Heart left ventricle (tissue), 16 donors: ENCODE results near the gene DIP2B. TPM values are rescaled to one million over a fixed set of nuclear protein-coding genes. Genes with fewer than 3 reads are reported as not detected.

Experiments
- ATAC-seq, 4 donors: fragments of 200-7000 bp; cut with Tn5 transposase; one replicate each; pipeline ENCODE4 v1.9.1; 2020 to 2022; ENCODE audit warnings: moderate library complexity in 4 of 4, mild to moderate bottlenecking in 3 of 4, moderate number of reproducible peaks in 1 of 4
- DNase-seq, 5 donors: peaks; one replicate each; pipeline ENCODE4 v3.0.0-alpha.2; 2020
- H3K27ac ChIP-seq, 12 donors: fragments of 200-600 bp; sonication (generic) in 4 of 12; one replicate each; pipeline versions ENCODE4 v1.5.0 to v1.8.0; 2016 to 2022; ENCODE audit warnings: mild to moderate bottlenecking in 2 of 12
- H3K27me3 ChIP-seq, 9 donors: fragments of 200-600 bp; sonication (generic) in 2 of 9; one replicate each; pipeline versions ENCODE4 v1.5.1 to v1.8.0; 2016 to 2022; ENCODE audit warnings: mild to moderate bottlenecking in 3 of 9
- H3K36me3 ChIP-seq, 9 donors: fragments of 200-600 bp; sonication (generic) in 2 of 9; one replicate each; pipeline versions ENCODE4 v1.5.0 to v1.8.0; 2018 to 2022; ENCODE audit warnings: mild to moderate bottlenecking in 2 of 9
- H3K4me1 ChIP-seq, 12 donors: fragments of 200-600 bp; sonication (generic) in 4 of 12; one replicate each; pipeline versions ENCODE4 v1.5.0 to v1.8.0; 2016 to 2022; ENCODE audit warnings: mild to moderate bottlenecking in 3 of 12
- H3K4me3 ChIP-seq, 12 donors: fragments of 200-600 bp; sonication (generic) in 4 of 12; one replicate each; pipeline versions ENCODE4 v1.5.0 to v1.8.0; 2017 to 2022; ENCODE audit warnings: mild to moderate bottlenecking in 9 of 12, moderate library complexity in 4 of 12
- H3K9me3 ChIP-seq, 12 donors: fragments of 200-600 bp; sonication (generic) in 4 of 12; one replicate each; pipeline versions ENCODE4 v1.5.0 to v1.8.0; 2016 to 2022; ENCODE audit warnings: mild to moderate bottlenecking in 1 of 12
- CTCF ChIP-seq, 12 donors: fragments of 200-600 bp; sonication (generic) in 4 of 12; IDR thresholded peaks; one replicate each; pipeline versions ENCODE4 v1.5.0 to v1.8.0; 2018 to 2022; ENCODE audit warnings: antibody characterized with exemption in 12 of 12, mild to moderate bottlenecking in 5 of 12
- POLR2A ChIP-seq, 2 donors: fragments of 450-650 bp; IDR thresholded peaks; one replicate each; pipeline ENCODE4 v1.6.1; 2017; ENCODE audit warnings: antibody characterized with exemption in 2 of 2, mild to moderate bottlenecking in 2 of 2, moderate library complexity in 2 of 2
- WGBS, 4 donors: extraction: QIAGEN DNeasy Blood & Tissue Kit in 2 of 4; methylation state at CpG; one replicate each; pipeline versions ENCODE4 v1.1.5 to v1.1.7; 2013 to 2018; 5-methylcytosine and 5-hydroxymethylcytosine counted together
- intact Hi-C, 10 donors: fragments of 100-400 bp; cut with DNase I; formaldehyde crosslinking; loops; one replicate each; pipeline versions ENCODE4 v1.11.1 to v1.14.2; 2022
- polyA plus RNA-seq, 2 donors: library from polyadenylated mRNA; stranded (reverse); fragments of 200-250 nt; gene quantifications; one replicate each; pipeline ENCODE4 v1.2.3, GENCODE V29; 2013
- total RNA-seq, 9 donors: library from RNA; depleted of rRNA in 2 of 9; stranded (reverse); fragments of >200 nt in 2 of 9; fragmentation: NEBNext Ultra II Directional in 3 of 9; extraction: Animal tissue kit (Norgen Biotek cat#: 25700) in 3 of 9; gene quantifications; one replicate each; pipeline versions ENCODE4 v1.1.0 to v1.2.4, GENCODE V29; 2016 to 2023
- donor health status: ischemic (EF 13 %, LVEDD 7.1; RV severe dilation, severe dysfunction).
- donor health status: healthy with polysubstance abuse.
- donor health status: DM: no; HTN: yes; CAD: no.
- donor health status: DM: no; HTN: no; CAD: no.
- donor health status: ischemic (EF 25% LVEDD 6.9; RV normal size, moderate dysfunction).
- donor health status: ischemic (EF 25% LVEDD 5.7; RV mildly dilated, moderate dysfunction).
- donor health status: healthy.
- donor health status: DM: yes; HTN: yes; CAD: no.
- donor health status: ischemic (EF 35%, LVEDD 5.7; RV mildly dilated, moderate dysfunction).
- donor health status: nonischemic (EF 11% LVEDD 7.7; RV severe dilation, severe dysfunction).
- donor health status: DM: yes; HTN: yes; CAD: no.
- donor health status: PGD.
- donor health status: ischemic (EF 29% LVEDD 5.4; RV normal size, mild dysfunction).
- donor health status: nonischemic (EF 23%, LVEDD 6.1; RV moderate dilation, normal function).

DIP2B gene
- total and polyA plus RNA-seq, 11 donors: 3.4 to 25.0 (median 16.7) TPM

GRCh38 chr12:50672158-50672557, 167.4 kb downstream of the DIP2B start:
- no peak for DNase-seq
- intact Hi-C loops: no loop called here
- H3K4me1 ChIP-seq: peaks cover 0 to 6% (median 0%) of the 10 kb centered on the region in 12 donors
- no peak overlapping the region for H3K4me3 ChIP-seq
- H3K36me3 ChIP-seq: peaks cover 0 to 60% (median 44%) of the 10 kb centered on the region in 9 donors
- no peak overlapping the region for H3K27ac ChIP-seq
- H3K27me3 ChIP-seq: no peaks in the 10 kb centered on the region
- TF ChIP-seq CTCF (IDR thresholded peaks at IDR 0.05) (no peak), POLR2A (IDR thresholded peaks at IDR 0.05) (no peak)
- H3K9me3 ChIP-seq: no peaks in the 10 kb centered on the region
- no peak for ATAC-seq
- 89 to 95% (median 92%) methylated on average over 3 of the region's 3 CpGs for WGBS, 4 donors

- H3K4me1 ChIP-seq: peaks cover 0 to 14% (median 0%) of the 10 kb centered on the region in 12 donors
- H3K4me3 ChIP-seq: no peak overlapping the region
- no peaks in the 10 kb centered on the region for H3K27me3 ChIP-seq
- TF ChIP-seq POLR2A (IDR thresholded peaks at IDR 0.05) (no peak), CTCF (IDR thresholded peaks at IDR 0.05) (no peak)
- 94 to 97% (median 96%) methylated on average over 4 of the region's 4 CpGs for WGBS, 4 donors
- H3K36me3 ChIP-seq: peaks cover 0 to 88% (median 70%) of the 10 kb centered on the region in 9 donors
- H3K9me3 ChIP-seq: no peaks in the 10 kb centered on the region
- DNase-seq: no peak
- ATAC-seq: no peak
- no peak overlapping the region for H3K27ac ChIP-seq
- intact Hi-C loops: no loop called here
These were observed 172.0 kb downstream of the DIP2B start for GRCh38 chr12:50676756-50677155.

- TF ChIP-seq POLR2A (IDR thresholded peaks at IDR 0.05): no peak
- no peak for TF ChIP-seq CTCF (IDR thresholded peaks at IDR 0.05)
- ATAC-seq: peak in 3 of 4 donors; percentile 13 to 55 (median 34)
These were observed 173.1 kb downstream of the DIP2B start for GRCh38 chr12:50677858-50678257.

GRCh38 chr12:50678650-50679365, 174.0 kb downstream of the DIP2B start:
- no peaks in the 10 kb centered on the region for H3K9me3 ChIP-seq
- ATAC-seq: no peak
- TF ChIP-seq CTCF (IDR thresholded peaks at IDR 0.05): no peak
- TF ChIP-seq POLR2A (IDR thresholded peaks at IDR 0.05): no peak
- H3K36me3 ChIP-seq: peaks cover 0 to 89% (median 78%) of the 10 kb centered on the region in 9 donors
- H3K27ac ChIP-seq: no peak overlapping the region
- no peaks in the 10 kb centered on the region for H3K27me3 ChIP-seq
- WGBS, 4 donors: 81 to 84% (median 83%) methylated on average over 4 of the region's 4 CpGs
- no peak overlapping the region for H3K4me3 ChIP-seq
- H3K4me1 ChIP-seq: peaks cover 0 to 14% (median 0%) of the 10 kb centered on the region in 12 donors
- DNase-seq: no peak
- intact Hi-C loops: no loop called here

More at GRCh38 chr12:50677858-50678257, 173.1 kb downstream of the DIP2B start:
- peak in 2 of 5 donors; percentile 6 to 24 for DNase-seq
- intact Hi-C loops: no loop called here
- H3K4me1 ChIP-seq: peaks cover 0 to 14% (median 0%) of the 10 kb centered on the region in 12 donors
- 22 to 54% (median 40%) methylated on average over 3 of the region's 3 CpGs for WGBS, 4 donors
- no peaks in the 10 kb centered on the region for H3K9me3 ChIP-seq
- no peak overlapping the region for H3K4me3 ChIP-seq
- H3K27me3 ChIP-seq: no peaks in the 10 kb centered on the region
- no peak overlapping the region for H3K27ac ChIP-seq
- peaks cover 0 to 86% (median 70%) of the 10 kb centered on the region in 9 donors for H3K36me3 ChIP-seq
